SU-DHL-6 (cell line): ENCODE results near the gene SURF4.

Experiments used
- H2AFZ ChIP-seq: fragments of 200-600 bp; sonication (generic); 2 replicates; pipeline ENCODE4 v1.6.1; 2014; ENCODE audit warnings: low read depth, mild to moderate bottlenecking, moderate library complexity, mixed read lengths, antibody characterized with exemption, low read length; ENCODE audit not compliant: severe bottlenecking
- H3F3A ChIP-seq: fragments of 200-600 bp; shearing (Covaris generic); 2 replicates; pipeline ENCODE4 v1.6.0; 2016; ENCODE audit warnings: antibody characterized with exemption, mild to moderate bottlenecking; ENCODE audit not compliant: insufficient read depth
- H3K27ac ChIP-seq: fragments of 200-600 bp; sonication (generic); 2 replicates; pipeline ENCODE4 v1.5.1; 2016; ENCODE audit warnings: low read depth, mild to moderate bottlenecking, low read length, moderate library complexity, mixed read lengths
- H3K27me3 ChIP-seq: fragments of 200-600 bp; sonication (generic), shearing (Covaris generic); 2 replicates; pipeline ENCODE4 v1.6.0; 2014; ENCODE audit warnings: mild to moderate bottlenecking, low read length
- H3K36me3 ChIP-seq: fragments of 200-600 bp; sonication (generic); 2 replicates; pipeline ENCODE4 v1.6.1; 2014; ENCODE audit warnings: mild to moderate bottlenecking, low read length, mixed read lengths
- H3K4me2 ChIP-seq: fragments of 300-600, 200-600 bp; shearing (Covaris generic), sonication (generic); 2 replicates; pipeline ENCODE4 v1.6.0; 2014; ENCODE audit warnings: low read length, low read depth, mild to moderate bottlenecking; ENCODE audit not compliant: poor library complexity, severe bottlenecking
- H3K4me3 ChIP-seq: fragments of 200-600 bp; sonication (generic); 2 replicates; pipeline ENCODE4 v1.5.1; 2014; ENCODE audit warnings: antibody characterized with exemption, low read length, mild to moderate bottlenecking, mixed read lengths; ENCODE audit not compliant: insufficient read depth, poor library complexity, severe bottlenecking
- H3K79me2 ChIP-seq: fragments of 200-600 bp; sonication (generic); 2 replicates; pipeline ENCODE4 v1.6.1; 2014; ENCODE audit warnings: mild to moderate bottlenecking, low read length, moderate library complexity; ENCODE audit not compliant: insufficient read depth
- H3K9ac ChIP-seq: fragments of 200-600 bp; sonication (generic); 2 replicates; pipeline ENCODE4 v1.7.0; 2014; ENCODE audit warnings: mild to moderate bottlenecking, low read length
- H3K9me2 ChIP-seq: fragments of 200-600 bp; sonication (generic); replicated peaks from 2 replicates; pipeline ENCODE4 v1.6.1; 2014; ENCODE audit warnings: low read length; ENCODE audit not compliant: insufficient read depth
- H3K9me3 ChIP-seq: fragments of 200-600 bp; sonication (generic); 2 replicates; pipeline ENCODE4 v1.6.1; 2014; ENCODE audit warnings: low read length, mixed read lengths; ENCODE audit not compliant: insufficient read depth
- H4K20me1 ChIP-seq: fragments of 200-600 bp; sonication (generic); 2 replicates; pipeline ENCODE4 v1.6.1; 2014; ENCODE audit warnings: low read depth, mild to moderate bottlenecking, antibody characterized with exemption, low read length, moderate library complexity, mixed read lengths
- EZH2phosphoT487 ChIP-seq: fragments of 200-600 bp; sonication (generic), shearing (Covaris generic); conservative IDR thresholded peaks from 2 replicates; pipeline ENCODE4 v1.6.1; 2018; ENCODE audit warnings: mild to moderate bottlenecking, antibody characterized with exemption, low read length, moderate library complexity, mixed read lengths
- TF ChIP-seq, protein P1 (sequence below): fragments of 200-600 bp; sonication (generic); IDR thresholded peaks from one replicate; pipeline ENCODE4 v1.5.1; 2017; ENCODE audit warnings: antibody characterized with exemption, mild to moderate bottlenecking, low read length, moderate library complexity; ENCODE audit not compliant: insufficient read depth, poor library complexity, severe bottlenecking

SURF4 gene

DNA sequence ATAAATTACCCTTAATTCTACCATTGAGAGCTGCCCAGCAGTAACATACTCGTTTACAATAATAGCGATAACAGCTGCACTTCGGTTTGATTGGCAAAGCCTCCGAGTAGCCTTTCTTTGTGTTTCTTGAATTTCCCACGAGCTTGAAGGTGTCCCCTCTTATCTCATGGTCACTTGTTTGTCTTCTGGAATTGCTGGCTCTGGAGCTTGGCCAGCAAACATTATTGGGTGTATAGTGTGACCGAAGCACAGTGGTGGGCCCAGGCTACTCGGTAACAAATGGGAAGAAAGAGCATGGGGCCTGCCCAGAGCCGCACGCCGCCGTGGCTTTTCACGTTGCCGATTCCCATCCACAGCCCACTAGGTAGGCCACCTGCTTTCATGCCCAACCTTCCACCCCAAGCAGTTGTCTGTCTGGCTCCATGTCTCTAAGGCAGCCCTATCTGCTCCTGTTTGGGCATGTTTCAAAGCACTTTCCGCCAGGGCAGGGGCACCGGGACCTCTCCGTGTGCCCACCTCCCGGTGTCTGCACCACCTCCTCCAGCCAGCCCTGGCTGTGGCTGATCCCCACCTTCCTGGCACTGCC, 9.0 kb upstream of the SURF4 start:
- H4K20me1 ChIP-seq = no peaks in the 10 kb centered on the region
- no peaks in the 10 kb centered on the region for H3K79me2 ChIP-seq
- H3K9me2 ChIP-seq = no peaks in the 10 kb centered on the region
- no peaks in the 10 kb centered on the region for H3F3A ChIP-seq
- H3K9ac ChIP-seq = no peak overlapping the region
- no peaks in the 10 kb centered on the region for H3K36me3 ChIP-seq
- no peak for TF ChIP-seq EZH2phosphoT487
- TF ChIP-seq, protein P1, sequence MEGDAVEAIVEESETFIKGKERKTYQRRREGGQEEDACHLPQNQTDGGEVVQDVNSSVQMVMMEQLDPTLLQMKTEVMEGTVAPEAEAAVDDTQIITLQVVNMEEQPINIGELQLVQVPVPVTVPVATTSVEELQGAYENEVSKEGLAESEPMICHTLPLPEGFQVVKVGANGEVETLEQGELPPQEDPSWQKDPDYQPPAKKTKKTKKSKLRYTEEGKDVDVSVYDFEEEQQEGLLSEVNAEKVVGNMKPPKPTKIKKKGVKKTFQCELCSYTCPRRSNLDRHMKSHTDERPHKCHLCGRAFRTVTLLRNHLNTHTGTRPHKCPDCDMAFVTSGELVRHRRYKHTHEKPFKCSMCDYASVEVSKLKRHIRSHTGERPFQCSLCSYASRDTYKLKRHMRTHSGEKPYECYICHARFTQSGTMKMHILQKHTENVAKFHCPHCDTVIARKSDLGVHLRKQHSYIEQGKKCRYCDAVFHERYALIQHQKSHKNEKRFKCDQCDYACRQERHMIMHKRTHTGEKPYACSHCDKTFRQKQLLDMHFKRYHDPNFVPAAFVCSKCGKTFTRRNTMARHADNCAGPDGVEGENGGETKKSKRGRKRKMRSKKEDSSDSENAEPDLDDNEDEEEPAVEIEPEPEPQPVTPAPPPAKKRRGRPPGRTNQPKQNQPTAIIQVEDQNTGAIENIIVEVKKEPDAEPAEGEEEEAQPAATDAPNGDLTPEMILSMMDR = no peak
- H3K27ac ChIP-seq = no peak overlapping the region
- H3K4me2 ChIP-seq = no peak overlapping the region
- no peaks in the 10 kb centered on the region for H3K27me3 ChIP-seq
- no peak overlapping the region for H2AFZ ChIP-seq
- H3K9me3 ChIP-seq = no peaks in the 10 kb centered on the region; the same call in 1 of the 2 replicates
- no peak overlapping the region for H3K4me3 ChIP-seq

DNA sequence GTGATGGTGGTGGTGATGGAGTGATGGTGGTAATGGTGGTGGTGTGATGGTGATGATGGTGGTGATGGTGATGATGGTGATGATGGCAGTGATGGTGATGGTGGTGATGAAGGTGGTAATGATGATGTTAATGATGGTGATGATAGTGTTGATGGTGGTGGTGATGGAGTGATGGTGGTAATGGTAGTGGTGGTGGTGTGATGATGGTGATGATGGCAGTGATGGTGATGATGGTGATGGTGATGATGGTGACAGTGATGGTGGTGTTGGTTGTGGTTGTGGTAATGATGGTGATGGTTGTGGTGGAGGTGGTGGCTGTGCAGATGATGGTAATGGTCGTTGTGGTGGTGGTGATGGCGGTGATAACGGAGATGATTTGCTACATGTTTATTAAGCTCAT, 7.6 kb upstream of the SURF4 start:
- no peak overlapping the region for H3K27ac ChIP-seq
- no peaks in the 10 kb centered on the region for H3K79me2 ChIP-seq
- H3K4me3 ChIP-seq = no peak overlapping the region
- H4K20me1 ChIP-seq = no peaks in the 10 kb centered on the region
- no peaks in the 10 kb centered on the region; the same call in 1 of the 2 replicates for H3K9me3 ChIP-seq
- no peak overlapping the region for H3K9ac ChIP-seq
- no peaks in the 10 kb centered on the region for H3K36me3 ChIP-seq
- no peaks in the 10 kb centered on the region for H3K27me3 ChIP-seq
- H3K4me2 ChIP-seq = no peak overlapping the region
- H2AFZ ChIP-seq = no peak overlapping the region
- TF ChIP-seq EZH2phosphoT487 = no peak
- TF ChIP-seq, protein P1 = no peak
- H3F3A ChIP-seq = no peaks in the 10 kb centered on the region
- H3K9me2 ChIP-seq = no peaks in the 10 kb centered on the region

DNA sequence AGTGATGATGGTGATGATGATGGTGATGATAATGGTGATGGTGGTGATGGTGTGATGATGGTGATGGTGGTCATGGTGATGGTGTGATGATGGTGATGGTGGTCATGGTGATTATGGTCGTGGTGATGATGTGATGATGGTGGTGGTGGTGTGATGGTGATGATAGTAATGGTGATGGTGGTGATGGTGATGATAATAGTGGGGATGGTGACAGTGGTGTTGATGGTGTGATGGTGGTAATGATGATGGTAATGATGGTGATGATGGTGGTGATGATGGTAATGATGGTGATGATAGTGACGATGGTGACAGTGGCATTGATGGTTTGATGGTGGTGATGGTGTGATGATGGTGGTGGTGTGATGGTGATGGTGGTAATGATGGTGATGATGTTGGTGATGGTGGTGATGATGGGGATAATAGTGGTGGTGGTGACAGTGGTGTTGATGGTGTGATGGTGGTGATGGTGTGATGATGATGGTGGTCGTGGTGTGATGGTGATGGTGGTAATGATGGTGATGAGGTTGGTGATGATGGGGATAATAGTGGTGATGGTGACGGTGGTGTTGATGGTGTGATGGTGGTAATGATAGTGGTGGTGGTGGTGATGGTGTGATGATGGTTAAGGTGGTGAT, 6.8 kb upstream of the SURF4 start:
- no peaks in the 10 kb centered on the region for H4K20me1 ChIP-seq
- H3K36me3 ChIP-seq = no peaks in the 10 kb centered on the region
- no peak overlapping the region for H3K4me3 ChIP-seq
- H2AFZ ChIP-seq = no peak overlapping the region
- no peak overlapping the region for H3K27ac ChIP-seq
- no peaks in the 10 kb centered on the region for H3K79me2 ChIP-seq
- no peak overlapping the region for H3K9ac ChIP-seq
- no peaks in the 10 kb centered on the region for H3K27me3 ChIP-seq
- no peak overlapping the region for H3K4me2 ChIP-seq
- no peaks in the 10 kb centered on the region for H3K9me2 ChIP-seq
- no peaks in the 10 kb centered on the region for H3F3A ChIP-seq
- no peaks in the 10 kb centered on the region; the same call in 1 of the 2 replicates for H3K9me3 ChIP-seq
- no peak for TF ChIP-seq EZH2phosphoT487
- TF ChIP-seq, protein P1 = no peak
